GM23248 (cell line): Measurements from ENCODE around the gene SIK1. TPM values are rescaled to one million over a fixed set of nuclear protein-coding genes. Genes with fewer than 3 reads are reported as not detected.

Source experiments
- DNase-seq: peaks from one replicate; pipeline ENCODE4 v3.0.0-alpha.2; 2015
- H2AFZ ChIP-seq: fragments of 200-600 bp; sonication (generic); 2 replicates; pipeline ENCODE4 v1.6.1; 2016; ENCODE audit warnings: antibody characterized with exemption
- H3F3A ChIP-seq: fragments of 200-600 bp; sonication (generic); 2 replicates; pipeline ENCODE4 v1.6.1; 2016; ENCODE audit warnings: mild to moderate bottlenecking, antibody characterized with exemption, mixed run types; ENCODE audit not compliant: insufficient read depth
- H3K27ac ChIP-seq: fragments of 200-600 bp; sonication (generic); 2 replicates; pipeline ENCODE4 v1.5.1; 2016; ENCODE audit warnings: mild to moderate bottlenecking
- H3K27me3 ChIP-seq: fragments of 200-600 bp; sonication (generic); replicated peaks from 2 replicates; pipeline ENCODE4 v1.6.1; 2016; ENCODE audit warnings: mild to moderate bottlenecking; ENCODE audit not compliant: insufficient read depth
- H3K36me3 ChIP-seq: fragments of 200-600 bp; sonication (generic); 2 replicates; pipeline ENCODE4 v1.6.1; 2016; ENCODE audit warnings: low read depth, mild to moderate bottlenecking
- H3K4me1 ChIP-seq: fragments of 200-600 bp; sonication (generic); 2 replicates; pipeline ENCODE4 v1.6.1; 2016; ENCODE audit warnings: mild to moderate bottlenecking; ENCODE audit not compliant: insufficient read depth
- H3K4me2 ChIP-seq: fragments of 200-600 bp; sonication (generic); one replicate; pipeline ENCODE4 v1.6.1; 2016; ENCODE audit warnings: mild to moderate bottlenecking; ENCODE audit not compliant: unreplicated experiment
- H3K4me3 ChIP-seq: fragments of 200-600 bp; sonication (generic); 2 replicates; pipeline ENCODE4 v1.5.1; 2016; ENCODE audit warnings: mild to moderate bottlenecking
- H3K79me2 ChIP-seq: fragments of 200-600 bp; sonication (generic); 2 replicates; pipeline ENCODE4 v1.6.1; 2016; ENCODE audit warnings: mild to moderate bottlenecking; ENCODE audit not compliant: insufficient read depth
- H3K9ac ChIP-seq: fragments of 200-600 bp; sonication (generic); 2 replicates; pipeline ENCODE4 v1.6.1; 2016; ENCODE audit warnings: mild to moderate bottlenecking
- H3K9me2 ChIP-seq: fragments of 200-600 bp; sonication (generic); 2 replicates; pipeline ENCODE4 v1.6.1; 2016; ENCODE audit warnings: mixed run types, mild to moderate bottlenecking, moderate library complexity; ENCODE audit not compliant: insufficient read depth
- H3K9me3 ChIP-seq: fragments of 200-600 bp; sonication (generic); one replicate; pipeline ENCODE4 v1.6.1; 2017; ENCODE audit warnings: low read depth
- H4K20me1 ChIP-seq: fragments of 200-600 bp; sonication (generic); 2 replicates; pipeline ENCODE4 v1.6.0; 2016; ENCODE audit not compliant: insufficient read depth
- EZH2 ChIP-seq: fragments of 200-600 bp; sonication (generic); IDR thresholded peaks from 2 replicates; pipeline ENCODE4 v1.6.1; 2018; ENCODE audit warnings: antibody characterized with exemption, mild to moderate bottlenecking; ENCODE audit not compliant: insufficient read depth, poor library complexity, severe bottlenecking
- EZH2phosphoT487 ChIP-seq: fragments of 200-600 bp; sonication (generic); IDR thresholded peaks from 2 replicates; pipeline ENCODE4 v1.6.1; 2018; ENCODE audit warnings: antibody characterized with exemption, moderate library complexity, mild to moderate bottlenecking, low read depth; ENCODE audit not compliant: insufficient read depth
- WGBS, 2 experiments: methylation state at CpG; one replicate each; pipeline ENCODE4 v1.1.6; 2015 to 2017; ENCODE audit warnings: low lambda C conversion rate in 2 of 2, low coverage in 1 of 2; ENCODE audit errors: missing lambda C conversion rate in 2 of 2; 5-methylcytosine and 5-hydroxymethylcytosine counted together
- in situ Hi-C: fragments of 300-500 bp; cut with MboI; formaldehyde crosslinking; loops from 2 replicates; pipeline ENCODE4 v1.15.0; 2020
- polyA plus RNA-seq: library from polyadenylated mRNA; unstranded; fragments of >200 nt; fragmentation: Nextera tagmentation; extraction: Ambion mirVana; gene quantifications from 2 replicates; pipeline ENCODE4 v1.2.1, GENCODE V29; 2016
- total RNA-seq: library from RNA; depleted of rRNA; stranded (reverse); fragments of >200 nt; shearing (Covaris generic); gene quantifications from 2 replicates; pipeline ENCODE4 v1.2.3, GENCODE V29; 2014

Gene SIK1
- total and polyA plus RNA-seq, 2 experiments from 2014 or later: 0.29 to 0.65 TPM

DNA sequence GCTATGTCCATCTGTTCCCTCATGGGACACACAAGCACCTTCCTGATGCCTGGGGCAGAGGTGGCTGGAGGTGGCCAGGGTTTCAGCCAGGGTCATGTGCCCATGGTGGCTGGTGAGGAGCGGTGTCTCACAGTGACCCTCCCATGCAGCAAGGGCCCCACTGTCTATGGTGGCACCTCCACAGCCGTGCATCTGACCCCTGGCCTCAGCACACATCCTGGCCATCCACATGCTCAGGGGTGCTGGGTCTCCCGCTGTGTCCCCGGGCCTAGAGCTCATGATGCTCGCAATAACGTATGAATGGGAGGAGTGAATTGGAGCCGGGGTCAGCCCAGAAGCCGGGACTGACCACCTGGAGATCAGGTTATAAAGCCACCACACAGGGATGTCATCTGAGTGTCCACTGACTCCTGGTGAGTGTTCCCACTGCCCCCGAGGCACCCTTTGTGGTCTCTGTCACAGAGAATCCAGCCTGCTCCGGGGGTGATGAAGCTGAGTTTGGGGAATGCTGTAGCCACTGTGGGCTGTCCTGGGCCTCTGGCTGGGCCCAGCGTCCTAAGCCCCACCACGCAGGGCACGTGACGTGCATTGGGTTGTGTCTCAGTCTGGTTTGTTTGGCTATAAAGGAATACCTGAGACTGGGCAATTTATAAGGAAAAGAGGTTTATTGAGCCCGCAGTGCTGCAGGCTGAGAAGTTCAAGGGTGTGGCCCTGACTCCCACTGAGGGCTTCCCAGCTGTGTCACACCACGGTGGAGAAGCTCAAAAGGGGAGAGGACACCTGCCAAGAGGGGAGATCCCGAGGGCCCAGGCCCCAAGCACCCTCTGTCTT is 51.7 kb downstream of the SIK1 start:
- peaks cover 8% of the 10 kb centered on the region; the same call in 1 of the 2 replicates for H3F3A ChIP-seq

DNA sequence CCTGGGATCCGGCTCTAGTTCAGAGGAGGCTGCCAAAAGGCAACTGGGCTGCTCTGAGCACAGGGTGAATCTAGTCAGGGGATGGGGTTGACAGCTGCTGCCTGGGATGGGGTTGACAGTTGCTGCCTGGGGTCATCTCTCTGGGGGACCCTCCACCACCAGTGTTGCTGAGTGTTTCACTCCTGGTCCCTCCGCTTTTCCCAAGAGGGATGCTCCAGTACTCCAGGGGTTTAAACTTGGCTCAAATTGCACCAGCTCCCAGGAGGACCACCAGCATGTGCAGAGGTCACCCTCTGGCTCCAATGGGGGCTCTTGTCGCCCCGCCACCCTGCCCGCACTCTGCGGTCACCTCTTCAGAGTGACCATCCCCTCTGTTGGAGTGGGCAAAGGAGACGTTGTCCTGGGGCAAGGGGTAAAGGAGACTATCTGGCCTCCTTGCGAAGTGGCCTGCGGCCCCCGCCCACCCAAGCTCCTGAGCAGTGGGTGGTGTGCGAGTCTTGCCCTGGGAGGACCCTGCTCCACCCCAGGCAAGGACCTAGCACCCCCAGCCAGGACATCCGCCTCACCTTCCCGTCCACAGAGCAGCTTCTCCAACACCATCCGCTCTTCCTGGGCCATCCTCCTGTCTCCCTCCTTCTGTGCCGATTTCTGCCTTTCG is 52.6 kb downstream of the SIK1 start:
- no peak for DNase-seq
- Histone ChIP-seq H2AFZ (no peak overlapping the region), H3K36me3 (no peaks in the 10 kb centered on the region), H3K9ac (no peak overlapping the region), H3K79me2 (no peaks in the 10 kb centered on the region), H3K4me2 (no peak overlapping the region), H3K4me1 (peaks cover 12% of the 10 kb centered on the region), H3K4me3 (no peak overlapping the region), H3F3A (peaks cover 8% of the 10 kb centered on the region; the same call in 1 of the 2 replicates), H4K20me1 (no peaks in the 10 kb centered on the region), H3K9me3 (no peaks in the 10 kb centered on the region), H3K9me2 (no peaks in the 10 kb centered on the region), H3K27ac (no peak overlapping the region), H3K27me3 (no peaks in the 10 kb centered on the region)
- in situ Hi-C loops: no loop called here
- no peak for TF ChIP-seq EZH2
- 88 to 90% methylated on average over 16 of the region's 16 CpGs for WGBS, 2 experiments

More for the DNA sequence above, 51.7 kb downstream of the SIK1 start:
- no peaks in the 10 kb centered on the region for H3K79me2 ChIP-seq
- H3K4me2 ChIP-seq: no peak overlapping the region
- in situ Hi-C loops: no loop called here
- no peaks in the 10 kb centered on the region for H3K36me3 ChIP-seq
- TF ChIP-seq EZH2 (no peak), EZH2phosphoT487 (no peak)
- no peak for DNase-seq
- H3K27ac ChIP-seq: no peak overlapping the region
- peaks cover 4% of the 10 kb centered on the region for H3K4me1 ChIP-seq
- H3K9ac ChIP-seq: no peak overlapping the region
- H3K4me3 ChIP-seq: no peak overlapping the region
- no peak overlapping the region for H2AFZ ChIP-seq
- 80% methylated on average over 17 of the region's 17 CpGs for WGBS, 2 experiments
- no peaks in the 10 kb centered on the region for H3K27me3 ChIP-seq
- H4K20me1 ChIP-seq: no peaks in the 10 kb centered on the region
- H3K9me3 ChIP-seq: no peaks in the 10 kb centered on the region
- H3K9me2 ChIP-seq: no peaks in the 10 kb centered on the region

DNA sequence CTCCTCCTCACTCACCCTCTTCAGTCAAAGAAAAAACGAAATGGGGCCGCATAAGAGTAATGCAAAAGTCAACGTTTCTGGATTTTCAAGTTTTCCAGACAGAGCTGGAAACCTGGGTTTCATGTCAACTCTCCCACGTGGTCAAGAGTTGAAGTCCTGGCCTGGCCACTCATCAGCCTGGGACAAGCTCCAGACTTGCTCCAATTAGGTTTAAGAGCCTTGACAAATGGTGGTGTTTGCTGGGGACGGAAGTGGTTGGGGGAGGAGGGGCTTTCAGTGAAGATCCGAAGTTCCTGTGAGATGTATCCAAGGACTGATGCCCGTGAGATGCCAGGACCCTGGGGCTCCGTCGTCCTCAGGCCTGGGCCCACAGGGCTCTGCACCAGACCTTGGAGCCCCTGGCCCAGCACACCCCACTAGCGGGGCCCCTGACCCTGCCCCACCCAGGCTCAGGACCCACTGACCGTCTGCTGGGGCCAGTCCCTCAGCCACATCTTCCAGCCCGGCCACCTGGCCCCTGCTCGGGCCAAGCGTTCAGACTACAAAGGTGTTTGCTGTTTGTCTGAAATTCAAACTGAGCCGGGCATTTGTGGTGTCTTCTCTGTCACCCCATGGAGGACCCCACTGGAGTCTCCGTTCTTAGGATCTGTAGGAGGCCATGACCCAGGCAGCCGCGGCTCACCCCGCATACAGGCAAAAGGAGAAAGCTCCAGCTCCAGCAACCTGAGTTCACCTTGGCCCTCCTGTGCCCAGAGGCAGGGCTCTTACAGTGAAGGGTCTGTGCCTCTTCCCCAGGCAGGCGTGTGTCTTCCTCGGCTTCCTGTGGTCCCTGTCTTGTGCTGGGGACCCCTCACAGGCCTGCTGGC is 53.3 kb downstream of the SIK1 start:
- H3K27me3 ChIP-seq: no peaks in the 10 kb centered on the region
- 86 to 91% methylated on average over 18 to 21 of the region's 21 CpGs for WGBS, 2 experiments
- peaks cover 8% of the 10 kb centered on the region; the same call in 1 of the 2 replicates for H3F3A ChIP-seq
- no peaks in the 10 kb centered on the region for H3K79me2 ChIP-seq
- no peak overlapping the region for H2AFZ ChIP-seq
- no peak overlapping the region for H3K9ac ChIP-seq
- no peak overlapping the region for H3K27ac ChIP-seq
- in situ Hi-C loops: no loop called here
- no peaks in the 10 kb centered on the region for H3K9me3 ChIP-seq
- no peaks in the 10 kb centered on the region for H3K9me2 ChIP-seq
- H3K4me1 ChIP-seq: peaks cover 14% of the 10 kb centered on the region
- no peak overlapping the region for H3K4me2 ChIP-seq
- no peak for TF ChIP-seq EZH2
- TF ChIP-seq EZH2phosphoT487: no peak
- no peaks in the 10 kb centered on the region for H3K36me3 ChIP-seq
- DNase-seq: no peak
- H3K4me3 ChIP-seq: no peak overlapping the region
- H4K20me1 ChIP-seq: no peaks in the 10 kb centered on the region

- no peaks in the 10 kb centered on the region for H3K36me3 ChIP-seq
- peak; percentile 44 for DNase-seq
- 83% methylated on average over 25 to 26 of the region's 26 CpGs for WGBS, 2 experiments
- no peaks in the 10 kb centered on the region for H3K79me2 ChIP-seq
- H2AFZ ChIP-seq: no peak overlapping the region
- no peaks in the 10 kb centered on the region for H4K20me1 ChIP-seq
- H3K4me3 ChIP-seq: no peak overlapping the region
- no peaks in the 10 kb centered on the region for H3K9me3 ChIP-seq
- H3K4me2 ChIP-seq: no peak overlapping the region
- no peaks in the 10 kb centered on the region for H3K27me3 ChIP-seq
- no peak overlapping the region for H3K9ac ChIP-seq
- no peaks in the 10 kb centered on the region for H3K9me2 ChIP-seq
- H3K4me1 ChIP-seq: peaks cover 14% of the 10 kb centered on the region
- TF ChIP-seq EZH2phosphoT487 (no peak), EZH2 (no peak)
- in situ Hi-C loops: no loop called here
- H3K27ac ChIP-seq: no peak overlapping the region
- H3F3A ChIP-seq: peaks cover 8% of the 10 kb centered on the region; the same call in 1 of the 2 replicates
Observed at GRCh38 chr21:43372663-43373361, 54.1 kb downstream of the SIK1 start.
